ENCODE data around the gene PIK3R1.
A peak's percentile ranks its signal among the peaks of the same experiment; 100 is the strongest.

PIK3R1 gene

GRCh38 chr5:68215208-68215897 lies at the start of gene PIK3R1:
PIK3R1 (plus strand) TSS chr5:68215756; CDS start chr5:68226676, 10,920 bp downstream.
- DNase-seq = peak; percentile 85 to 86

- no peak for DNase-seq
Observed at GRCh38 chr5:68167195-68167651, 48.3 kb upstream of the PIK3R1 start.

GRCh38 chr5:68169903-68170302 lies 45.7 kb upstream of the PIK3R1 start:
- no peak for DNase-seq

GRCh38 chr5:68170826-68171558 lies 44.6 kb upstream of the PIK3R1 start:
- DNase-seq = no peak

GRCh38 chr5:68172314-68172713 lies 43.2 kb upstream of the PIK3R1 start:
- DNase-seq = no peak

- DNase-seq = no peak
Observed at GRCh38 chr5:68173007-68173406, 42.5 kb upstream of the PIK3R1 start.

GRCh38 chr5:68176253-68176652 lies 39.3 kb upstream of the PIK3R1 start:
- no peak for DNase-seq

- no peak for DNase-seq
Observed at GRCh38 chr5:68176802-68177479, 38.6 kb upstream of the PIK3R1 start.

- no peak for DNase-seq
Observed at GRCh38 chr5:68177676-68178075, 37.9 kb upstream of the PIK3R1 start.

GRCh38 chr5:68178579-68178978 lies 37.0 kb upstream of the PIK3R1 start:
- DNase-seq = peak; percentile 6 to 7

GRCh38 chr5:68180121-68181038 lies 35.2 kb upstream of the PIK3R1 start:
- no peak for DNase-seq

GRCh38 chr5:68181039-68181599 lies 34.4 kb upstream of the PIK3R1 start:
- no peak for DNase-seq

- no peak for DNase-seq
Observed at GRCh38 chr5:68182094-68182493, 33.5 kb upstream of the PIK3R1 start.

- no peak for DNase-seq
Observed at GRCh38 chr5:68182534-68182933, 33.0 kb upstream of the PIK3R1 start.

- no peak for DNase-seq
Observed at GRCh38 chr5:68187268-68188055, 28.1 kb upstream of the PIK3R1 start.

- no peak for DNase-seq
Observed at GRCh38 chr5:68189171-68189570, 26.4 kb upstream of the PIK3R1 start.

- DNase-seq = no peak
Observed at GRCh38 chr5:68189613-68190012, 25.9 kb upstream of the PIK3R1 start.

GRCh38 chr5:68190619-68191018 lies 24.9 kb upstream of the PIK3R1 start:
- DNase-seq = no peak

- DNase-seq = no peak
Observed at GRCh38 chr5:68191083-68191791, 24.3 kb upstream of the PIK3R1 start.

- DNase-seq = no peak
Observed at GRCh38 chr5:68192679-68193060, 22.9 kb upstream of the PIK3R1 start.

Data from activated CD4-positive, alpha-beta T cell treated with anti-CD3 and anti-CD28 coated beads, Interleukin-2, amount 50 U/mL, for 4 hours (primary cell).